Stimulated activated effector memory CD8-positive, alpha-beta T cell treated with anti-CD3 and anti-CD28 coated beads, Interleukin-12 subunit alpha, Interleukin-12 subunit beta, amount 100 ng/mL, for 72 hours (primary cell): ENCODE measurements around the gene PTPN7.

Experiments
- ATAC-seq: fragments of 150-1000 bp; cut with Tn5 transposase; 2 replicates; pipeline ENCODE4 v1.10.0; 2021
- DNase-seq, 2 donors: peaks; one replicate each; pipeline ENCODE4 v3.0.0; 2021 to 2022; ENCODE audit warnings: low spot score in 2 of 2
- H3K27ac Mint-ChIP-seq: one replicate; pipeline ENCODE4 v1.8.0; 2022; ENCODE audit warnings: mild to moderate bottlenecking, mixed read lengths
- H3K36me3 Mint-ChIP-seq: one replicate; pipeline ENCODE4 v1.8.0; 2022; ENCODE audit warnings: mild to moderate bottlenecking, mixed read lengths
- H3K4me1 Mint-ChIP-seq: one replicate; pipeline ENCODE4 v1.8.0; 2022; ENCODE audit warnings: mixed read lengths
- H3K4me3 Mint-ChIP-seq: one replicate; pipeline ENCODE4 v1.8.0; 2022; ENCODE audit warnings: mild to moderate bottlenecking, mixed read lengths
- H3K9me3 Mint-ChIP-seq: one replicate; pipeline ENCODE4 v1.8.0; 2022; ENCODE audit warnings: mixed read lengths

PTPN7 gene

DNA sequence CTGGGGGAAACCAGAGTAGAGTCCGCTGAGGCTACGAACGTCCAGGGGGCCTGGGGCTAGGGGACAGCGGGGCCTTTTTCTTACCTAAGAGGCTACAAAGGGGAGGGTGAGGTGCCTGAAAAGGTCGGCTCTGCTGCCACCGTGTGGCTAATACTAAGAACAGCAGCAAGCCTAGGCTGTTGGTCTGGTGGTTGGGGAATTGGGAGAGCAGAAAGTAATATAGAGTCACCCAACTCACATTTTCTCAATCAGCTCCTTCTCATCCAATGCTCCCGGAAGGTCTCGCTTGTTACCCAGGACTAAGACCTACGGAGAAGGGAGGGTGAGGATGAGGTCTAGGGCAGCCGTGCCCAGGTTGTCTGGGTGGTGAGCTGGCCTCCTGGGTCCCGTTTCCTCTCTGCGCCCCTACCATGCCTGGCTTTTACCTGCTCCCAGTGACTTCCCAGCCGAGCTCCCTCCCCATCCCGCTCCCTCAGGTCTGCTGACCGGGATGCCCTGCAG is 25.1 kb downstream of the PTPN7 start:
- Mint-ChIP-seq H3K4me1 (peaks cover 8% of the 10 kb centered on the region), H3K27ac (peak overlapping the region; percentile 32)
- DNase-seq = peak; percentile 49 to 68

DNA sequence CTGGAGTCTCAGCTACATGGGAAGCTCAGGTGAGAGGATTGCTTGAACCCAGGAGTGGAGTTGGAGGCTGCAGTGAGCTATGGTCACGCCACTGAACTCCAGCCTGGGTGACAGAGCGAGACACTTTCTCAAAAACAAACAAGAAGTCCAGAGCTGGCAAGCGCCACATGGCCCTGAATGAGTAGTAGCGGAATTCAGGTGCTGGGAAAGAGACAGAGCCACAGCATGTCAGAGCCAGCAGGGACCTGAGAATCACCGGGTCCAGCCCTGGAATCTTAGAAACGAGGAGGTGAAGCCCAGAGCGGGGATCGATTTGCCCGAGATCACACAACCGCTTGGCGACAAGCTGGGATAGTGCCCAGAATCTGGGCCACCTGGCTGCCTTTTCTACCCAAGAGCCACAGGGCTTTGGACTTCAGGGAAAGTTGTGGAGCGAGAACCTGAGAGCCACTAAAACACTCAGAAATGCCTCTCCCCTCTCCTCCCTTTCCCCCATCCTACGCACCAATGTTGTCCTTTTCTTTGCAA is 25.7 kb downstream of the PTPN7 start:
- DNase-seq (no peak), ATAC-seq (no peak)
- Mint-ChIP-seq H3K9me3 (no peaks in the 10 kb centered on the region), H3K36me3 (peaks cover 65% of the 10 kb centered on the region), H3K4me3 (no peak overlapping the region), H3K4me1 (peaks cover 8% of the 10 kb centered on the region), H3K27ac (peak overlapping the region; percentile 32)

More for the DNA sequence above, 25.1 kb downstream of the PTPN7 start:
- Mint-ChIP-seq H3K9me3 (no peaks in the 10 kb centered on the region), H3K36me3 (peaks cover 65% of the 10 kb centered on the region), H3K4me3 (no peak overlapping the region)
- ATAC-seq = peak; percentile 82

DNA sequence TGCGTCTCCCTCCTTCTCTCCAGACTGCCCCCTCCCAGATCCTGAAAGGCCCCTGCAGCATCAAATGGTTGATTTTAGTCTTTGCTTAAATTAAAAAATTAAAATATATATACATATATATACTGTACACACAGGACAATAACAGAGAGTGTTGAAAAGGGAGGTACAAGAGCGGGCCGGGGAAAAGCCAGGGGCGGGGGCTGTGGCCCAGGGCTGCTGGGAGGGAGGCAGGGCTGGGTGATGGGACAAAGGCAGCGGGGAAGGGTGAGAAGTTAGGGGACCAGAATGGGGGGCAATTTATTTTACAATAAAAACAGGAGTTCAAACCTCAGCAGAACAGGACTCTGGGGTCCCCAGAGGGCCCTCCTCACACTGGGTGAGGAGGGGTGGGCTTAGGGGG is 26.4 kb downstream of the PTPN7 start:
- DNase-seq (no peak), ATAC-seq (no peak)
- Mint-ChIP-seq H3K4me3 (no peak overlapping the region), H3K36me3 (peaks cover 65% of the 10 kb centered on the region), H3K4me1 (peaks cover 8% of the 10 kb centered on the region), H3K27ac (no peak overlapping the region), H3K9me3 (no peaks in the 10 kb centered on the region)

DNA sequence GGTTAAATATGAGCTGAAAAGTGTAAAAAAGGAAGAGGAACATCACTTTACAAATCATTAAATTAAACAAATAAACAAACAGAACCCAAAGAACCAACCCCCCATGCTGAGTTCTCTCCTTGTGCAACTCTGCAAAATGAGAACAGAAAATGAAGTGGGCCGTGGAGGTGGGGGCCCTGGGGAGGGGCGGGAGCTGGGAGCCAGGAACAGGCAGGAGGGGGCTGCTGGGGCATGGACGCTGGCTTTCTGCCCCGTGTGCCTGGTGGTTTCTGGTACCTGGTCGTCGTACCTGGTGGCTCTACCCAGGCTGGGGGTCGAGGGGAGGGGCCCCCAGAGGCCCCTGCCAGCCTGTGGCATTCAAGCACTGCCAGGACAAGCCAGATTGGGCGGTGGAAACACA is 26.9 kb downstream of the PTPN7 start:
- H3K9me3 Mint-ChIP-seq = no peaks in the 10 kb centered on the region
- H3K36me3 Mint-ChIP-seq = peaks cover 65% of the 10 kb centered on the region
- no peak for ATAC-seq
- no peak for DNase-seq
- peaks cover 6% of the 10 kb centered on the region for H3K4me1 Mint-ChIP-seq
- no peak overlapping the region for H3K4me3 Mint-ChIP-seq
- no peak overlapping the region for H3K27ac Mint-ChIP-seq

DNA sequence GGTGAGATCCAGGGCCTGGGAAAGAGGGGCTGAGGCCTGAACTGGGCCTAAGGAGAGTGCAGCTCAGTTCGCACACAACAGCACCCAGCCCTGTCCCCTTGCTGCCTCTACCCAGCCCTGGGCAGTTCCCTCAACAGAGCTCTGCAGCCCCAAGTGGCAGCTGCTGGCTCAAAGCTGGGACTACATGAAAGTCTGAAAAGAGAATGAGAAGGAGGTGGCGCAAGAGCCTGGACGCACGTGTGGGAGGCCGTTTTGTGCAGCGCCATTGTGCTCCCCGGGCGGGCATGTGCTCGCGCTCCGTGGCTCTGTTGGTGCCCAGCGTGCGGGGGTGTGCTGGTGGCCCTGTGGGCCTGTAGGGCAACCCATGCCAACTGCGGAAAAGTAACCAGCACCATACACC is 27.4 kb downstream of the PTPN7 start:
- ATAC-seq (no peak), DNase-seq (no peak)
- Mint-ChIP-seq H3K27ac (no peak overlapping the region), H3K9me3 (no peaks in the 10 kb centered on the region), H3K36me3 (peaks cover 60% of the 10 kb centered on the region), H3K4me3 (no peak overlapping the region), H3K4me1 (peaks cover under 1% of the 10 kb centered on the region)

DNA sequence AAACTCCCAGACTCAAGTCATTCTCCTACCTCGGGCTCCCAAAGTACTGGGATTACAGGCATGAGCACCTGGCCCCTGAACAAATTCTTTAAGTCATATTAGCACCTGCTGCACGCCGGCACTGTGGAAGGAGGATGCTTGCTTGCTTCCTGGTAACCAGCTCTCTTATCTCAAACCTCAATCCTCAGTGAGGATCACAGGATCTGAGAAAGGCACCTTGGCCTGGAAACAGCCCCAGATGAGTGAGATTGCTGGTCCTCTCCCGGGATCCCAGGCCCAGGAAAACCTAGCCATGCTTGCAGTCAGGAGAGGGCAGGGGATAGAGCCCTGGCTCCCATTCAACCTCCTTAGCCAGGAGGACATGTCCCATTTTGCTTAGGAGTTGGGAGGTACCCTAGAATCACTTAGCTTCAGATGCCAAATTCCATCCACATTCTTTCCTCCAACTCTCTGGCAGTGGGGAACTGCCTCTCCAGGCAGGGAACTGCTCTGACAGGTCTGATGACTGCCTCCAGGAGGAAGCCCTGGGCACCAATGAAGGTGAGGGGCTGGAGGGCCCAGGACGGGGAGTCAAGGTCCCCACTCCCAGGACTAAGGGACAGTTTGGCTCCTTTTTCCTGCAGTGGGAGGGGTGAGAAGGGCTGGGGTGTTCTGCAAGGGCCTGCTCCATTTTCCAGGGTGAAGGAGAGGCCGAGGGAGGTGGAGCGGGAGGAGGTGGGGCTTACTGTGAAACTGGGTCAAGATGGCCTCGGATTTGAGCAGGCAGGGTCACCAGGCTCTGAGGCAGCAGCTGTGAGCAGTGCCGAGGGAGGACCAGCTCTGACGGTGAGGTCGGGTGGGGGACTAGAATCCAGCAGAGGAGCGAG is 28.2 kb downstream of the PTPN7 start:
- H3K36me3 Mint-ChIP-seq = peaks cover 52% of the 10 kb centered on the region
- ATAC-seq (no peak), DNase-seq (no peak)
- H3K4me3 Mint-ChIP-seq = no peak overlapping the region
- H3K9me3 Mint-ChIP-seq = no peaks in the 10 kb centered on the region
- H3K27ac Mint-ChIP-seq = no peak overlapping the region
- H3K4me1 Mint-ChIP-seq = peaks cover 7% of the 10 kb centered on the region

DNA sequence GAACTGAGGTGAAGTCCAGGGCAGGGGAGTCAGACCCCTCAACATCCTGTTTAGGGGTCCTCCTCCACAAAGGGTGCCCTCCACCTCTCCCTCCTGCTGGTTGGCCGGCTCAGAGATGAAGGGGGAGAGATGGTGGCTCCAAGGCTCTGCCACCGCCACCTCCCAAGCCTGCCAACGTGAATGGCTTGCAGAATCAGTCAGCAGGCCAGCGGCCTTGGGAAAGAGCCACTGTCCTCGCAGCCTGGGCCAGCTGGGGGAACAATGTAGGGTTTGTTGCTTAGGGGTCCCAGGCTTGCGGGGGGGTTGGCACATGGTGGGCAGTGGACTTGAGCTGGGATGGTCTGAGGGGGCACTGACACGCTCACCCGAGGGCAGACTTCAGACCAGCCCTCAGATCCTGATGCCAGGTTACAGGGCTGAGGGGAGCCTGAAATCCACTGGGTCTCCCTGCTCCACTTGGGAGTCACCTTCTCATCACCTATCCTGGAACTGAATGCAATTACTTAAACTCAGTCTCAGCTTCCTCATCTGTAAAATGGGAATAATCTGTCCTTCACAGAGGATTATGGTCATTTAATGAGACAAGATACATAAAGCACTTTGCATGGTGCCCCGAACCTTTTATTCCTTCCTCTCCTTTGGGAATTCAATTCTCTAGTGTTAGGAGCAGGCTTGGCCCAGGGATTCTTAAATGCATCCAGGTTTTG is 29.4 kb downstream of the PTPN7 start:
- H3K36me3 Mint-ChIP-seq = peaks cover 41% of the 10 kb centered on the region
- H3K9me3 Mint-ChIP-seq = no peaks in the 10 kb centered on the region
- ATAC-seq = no peak
- H3K27ac Mint-ChIP-seq = no peak overlapping the region
- H3K4me1 Mint-ChIP-seq = peaks cover 10% of the 10 kb centered on the region
- DNase-seq = no peak
- no peak overlapping the region for H3K4me3 Mint-ChIP-seq

DNA sequence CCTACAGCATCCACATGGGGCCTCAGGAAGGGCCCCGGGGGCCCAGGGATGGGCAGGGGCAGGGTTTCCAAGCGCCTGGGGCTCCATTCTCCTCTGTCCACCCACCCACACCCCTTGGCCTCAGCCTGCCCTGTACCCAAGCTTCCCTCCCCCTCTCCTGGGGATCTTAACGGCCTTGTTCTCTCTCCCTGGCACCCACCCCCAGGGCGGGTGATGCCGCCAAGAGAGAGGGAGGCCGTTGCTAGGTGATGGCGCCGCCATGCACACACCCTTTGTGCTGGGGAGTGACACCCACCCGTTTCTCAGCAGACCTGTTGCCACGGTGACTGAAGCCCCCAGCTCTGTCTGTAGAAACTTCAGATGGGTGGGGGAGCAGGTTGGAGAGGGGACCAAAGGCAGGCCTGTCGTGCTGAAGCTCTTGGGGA is 30.1 kb downstream of the PTPN7 start:
- Mint-ChIP-seq H3K9me3 (no peaks in the 10 kb centered on the region), H3K27ac (no peak overlapping the region), H3K36me3 (peaks cover 34% of the 10 kb centered on the region), H3K4me1 (peaks cover 10% of the 10 kb centered on the region), H3K4me3 (no peak overlapping the region)
- ATAC-seq (no peak), DNase-seq (no peak)

DNA sequence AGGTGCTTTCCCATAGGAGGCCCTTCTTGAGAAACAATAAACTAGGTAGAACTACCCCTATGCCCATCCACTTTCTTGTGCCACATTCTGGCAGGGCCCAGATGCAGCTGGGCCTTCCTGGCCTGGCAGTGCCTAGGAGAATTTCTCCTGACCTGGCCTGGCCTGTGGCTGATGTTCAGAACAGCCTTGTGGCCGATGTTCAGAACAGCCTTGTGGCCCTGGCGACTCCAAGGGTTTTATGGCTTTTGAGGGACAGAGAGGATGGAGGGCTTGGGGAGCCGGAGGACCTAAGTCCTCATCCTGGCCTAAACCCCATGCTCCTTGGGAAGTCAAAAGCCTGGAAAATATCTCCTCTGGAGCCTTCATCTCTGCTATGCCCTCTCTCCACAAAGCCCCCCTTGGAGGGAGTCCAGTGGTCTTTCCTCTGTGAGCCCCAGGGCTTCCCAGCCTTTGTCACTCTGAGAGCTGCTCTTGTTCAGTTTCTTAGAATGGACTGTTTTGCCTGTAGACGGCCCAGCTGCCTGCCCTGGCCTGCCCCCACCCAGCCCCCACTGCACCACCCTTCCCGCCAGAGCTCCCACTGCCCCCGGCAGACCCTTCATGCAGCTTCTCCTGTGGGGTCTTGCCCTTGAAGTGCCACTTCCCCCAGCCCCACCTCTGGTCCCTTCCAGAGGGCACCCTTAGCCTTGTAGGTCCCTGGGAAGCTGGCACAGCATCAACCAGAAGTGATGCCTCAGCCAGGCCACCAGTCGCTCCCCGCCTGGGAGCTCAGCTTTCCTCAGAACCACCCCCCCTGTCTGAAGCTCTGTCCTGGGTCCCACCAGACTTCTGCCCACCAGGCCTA is 30.7 kb downstream of the PTPN7 start:
- Mint-ChIP-seq H3K4me3 (no peak overlapping the region), H3K36me3 (peaks cover 28% of the 10 kb centered on the region), H3K9me3 (no peaks in the 10 kb centered on the region), H3K4me1 (peaks cover 10% of the 10 kb centered on the region), H3K27ac (no peak overlapping the region)
- DNase-seq (no peak), ATAC-seq (no peak)

DNA sequence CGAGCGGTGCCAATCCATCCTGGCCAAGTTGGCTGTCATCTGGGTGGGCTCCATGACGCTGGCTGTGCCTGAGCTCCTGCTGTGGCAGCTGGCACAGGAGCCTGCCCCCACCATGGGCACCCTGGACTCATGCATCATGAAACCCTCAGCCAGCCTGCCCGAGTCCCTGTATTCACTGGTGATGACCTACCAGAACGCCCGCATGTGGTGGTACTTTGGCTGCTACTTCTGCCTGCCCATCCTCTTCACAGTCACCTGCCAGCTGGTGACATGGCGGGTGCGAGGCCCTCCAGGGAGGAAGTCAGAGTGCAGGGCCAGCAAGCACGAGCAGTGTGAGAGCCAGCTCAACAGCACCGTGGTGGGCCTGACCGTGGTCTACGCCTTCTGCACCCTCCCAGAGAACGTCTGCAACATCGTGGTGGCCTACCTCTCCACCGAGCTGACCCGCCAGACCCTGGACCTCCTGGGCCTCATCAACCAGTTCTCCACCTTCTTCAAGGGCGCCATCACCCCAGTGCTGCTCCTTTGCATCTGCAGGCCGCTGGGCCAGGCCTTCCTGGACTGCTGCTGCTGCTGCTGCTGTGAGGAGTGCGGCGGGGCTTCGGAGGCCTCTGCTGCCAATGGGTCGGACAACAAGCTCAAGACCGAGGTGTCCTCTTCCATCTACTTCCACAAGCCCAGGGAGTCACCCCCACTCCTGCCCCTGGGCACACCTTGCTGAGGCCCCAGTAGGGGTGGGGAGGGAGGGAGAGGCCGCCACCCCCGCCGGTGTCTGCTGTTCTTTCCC is 32.4 kb downstream of the PTPN7 start:
- no peak overlapping the region for H3K27ac Mint-ChIP-seq
- DNase-seq = no peak
- ATAC-seq = no peak
- peaks cover 10% of the 10 kb centered on the region for H3K4me1 Mint-ChIP-seq
- H3K36me3 Mint-ChIP-seq = peaks cover 11% of the 10 kb centered on the region
- no peak overlapping the region for H3K4me3 Mint-ChIP-seq
- H3K9me3 Mint-ChIP-seq = no peaks in the 10 kb centered on the region

DNA sequence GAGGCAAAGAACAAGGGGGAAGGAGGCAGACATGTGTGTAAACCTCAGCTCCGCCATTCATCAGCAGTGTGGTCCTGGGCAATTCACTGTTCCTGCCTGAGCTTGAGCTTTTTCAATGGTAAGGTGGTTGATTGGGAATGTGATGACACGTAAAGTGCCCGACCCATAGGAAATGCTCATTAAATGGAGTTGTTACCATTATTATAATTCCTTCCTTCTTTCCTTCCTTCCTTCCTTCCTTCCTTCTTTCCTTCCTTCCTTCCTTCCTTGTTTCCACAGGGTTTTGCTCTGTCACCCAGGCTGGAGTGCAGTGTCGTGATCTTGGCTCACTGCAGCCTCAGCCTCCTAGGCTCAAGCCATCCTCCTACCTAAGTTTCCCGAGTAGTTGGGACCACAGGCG is 33.3 kb downstream of the PTPN7 start:
- H3K4me3 Mint-ChIP-seq = no peak overlapping the region
- DNase-seq = no peak
- no peaks in the 10 kb centered on the region for H3K9me3 Mint-ChIP-seq
- H3K27ac Mint-ChIP-seq = no peak overlapping the region
- ATAC-seq = no peak
- H3K4me1 Mint-ChIP-seq = peaks cover 10% of the 10 kb centered on the region
- peaks cover 2% of the 10 kb centered on the region for H3K36me3 Mint-ChIP-seq

DNA sequence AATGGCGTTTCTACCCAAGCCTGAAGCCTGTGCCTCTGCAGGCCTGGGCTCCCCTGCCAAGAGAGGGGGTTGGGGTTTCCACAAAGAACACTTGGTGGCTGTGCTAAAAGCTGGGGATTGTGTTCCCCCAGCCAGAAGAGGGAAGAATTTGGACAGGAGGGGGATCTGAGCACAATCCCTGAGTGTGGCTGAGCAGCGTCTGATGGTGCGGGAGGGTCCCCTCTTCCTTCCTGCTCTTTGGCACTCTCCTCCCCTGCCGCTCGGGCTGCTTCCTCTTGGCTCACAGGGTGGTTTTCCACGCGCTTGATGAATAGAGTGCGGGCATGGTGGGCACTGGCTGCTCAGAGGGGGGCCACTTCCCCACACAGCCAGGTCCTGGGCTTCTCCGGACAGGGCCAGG is 34.0 kb downstream of the PTPN7 start:
- no peak overlapping the region for H3K4me3 Mint-ChIP-seq
- H3K9me3 Mint-ChIP-seq = no peaks in the 10 kb centered on the region
- ATAC-seq (no peak), DNase-seq (no peak)
- H3K27ac Mint-ChIP-seq = no peak overlapping the region
- H3K36me3 Mint-ChIP-seq = no peaks in the 10 kb centered on the region
- H3K4me1 Mint-ChIP-seq = peaks cover 12% of the 10 kb centered on the region

DNA sequence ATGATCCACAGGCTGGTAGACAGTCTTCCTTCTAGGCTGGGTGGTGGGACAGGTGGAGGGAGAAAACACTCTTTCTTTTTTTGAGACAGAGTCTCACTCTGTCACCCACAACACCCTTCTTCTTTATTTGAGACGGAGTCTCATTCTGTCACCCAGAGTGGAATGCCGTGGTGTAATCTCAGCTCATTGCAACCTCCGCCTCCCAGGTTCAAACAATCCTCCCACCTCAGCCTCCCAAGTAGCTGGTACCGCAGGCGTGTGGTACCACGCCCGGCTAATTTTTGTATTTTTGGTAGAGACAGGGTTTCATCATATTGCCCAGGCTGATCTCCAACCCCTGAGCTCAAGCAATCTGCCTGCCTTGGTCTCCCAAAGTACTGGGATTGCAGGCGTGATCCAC is 34.8 kb downstream of the PTPN7 start:
- no peaks in the 10 kb centered on the region for H3K36me3 Mint-ChIP-seq
- H3K4me3 Mint-ChIP-seq = no peak overlapping the region
- peaks cover 16% of the 10 kb centered on the region for H3K4me1 Mint-ChIP-seq
- no peak overlapping the region for H3K27ac Mint-ChIP-seq
- H3K9me3 Mint-ChIP-seq = no peaks in the 10 kb centered on the region
- no peak for DNase-seq
- ATAC-seq = no peak

DNA sequence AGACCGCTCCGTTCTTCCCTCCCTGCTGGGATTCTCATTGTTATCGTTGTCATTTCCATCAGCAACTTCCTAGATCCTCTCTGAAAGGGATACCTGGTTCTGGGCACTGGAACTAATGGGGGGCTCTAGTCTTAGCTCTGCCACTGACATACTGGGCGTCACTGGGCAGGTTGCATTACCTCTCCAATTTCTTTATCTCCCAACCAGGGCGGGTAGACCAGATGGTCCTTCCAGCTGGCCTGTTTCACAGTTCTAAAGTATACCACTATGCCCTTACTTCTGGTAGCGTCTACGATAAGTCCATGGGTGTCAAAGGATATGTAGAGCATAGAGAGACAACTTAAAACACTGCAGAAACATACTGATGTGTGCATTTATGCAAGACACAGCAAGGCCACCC is 36.3 kb downstream of the PTPN7 start:
- Mint-ChIP-seq H3K4me3 (no peak overlapping the region), H3K4me1 (peaks cover 16% of the 10 kb centered on the region), H3K9me3 (no peaks in the 10 kb centered on the region), H3K36me3 (no peaks in the 10 kb centered on the region), H3K27ac (no peak overlapping the region)
- DNase-seq (no peak), ATAC-seq (no peak)
